Peyer's patch (tissue), 4 donors: ENCODE measurements around the gene CBX4.

Experiments used
- CTCF ChIP-seq, 6 experiments: fragments of 450-650 bp in 4 of 6; fragments of 200-600 bp in 2 of 6; sonication (generic) in 1 of 6; IDR thresholded peaks; one replicate each; pipeline ENCODE4 v1.5.1; 2017 to 2019; ENCODE audit warnings: antibody characterized with exemption in 6 of 6, mild to moderate bottlenecking in 3 of 6, moderate library complexity in 1 of 6
- POLR2A ChIP-seq, 2 donors: fragments of 450-650 bp; IDR thresholded peaks; one replicate each; pipeline ENCODE4 v1.5.1; 2017; ENCODE audit warnings: antibody characterized with exemption in 2 of 2, mild to moderate bottlenecking in 2 of 2, moderate library complexity in 2 of 2

GRCh38 chr17:79851461-79851817 is 12.2 kb upstream of the CBX4 start:
- TF ChIP-seq CTCF (IDR thresholded peaks at IDR 0.05): no peak
- no peak for TF ChIP-seq POLR2A (IDR thresholded peaks at IDR 0.05)
